ENCODE measurements around the gene SIX4. TPM values are rescaled to one million over a fixed set of nuclear protein-coding genes. Genes with fewer than 3 reads are reported as not detected.

SIX4 gene
- total and polyA plus RNA-seq, 12 donors = 0.16 to 1.5 (median 0.76) TPM

DNA sequence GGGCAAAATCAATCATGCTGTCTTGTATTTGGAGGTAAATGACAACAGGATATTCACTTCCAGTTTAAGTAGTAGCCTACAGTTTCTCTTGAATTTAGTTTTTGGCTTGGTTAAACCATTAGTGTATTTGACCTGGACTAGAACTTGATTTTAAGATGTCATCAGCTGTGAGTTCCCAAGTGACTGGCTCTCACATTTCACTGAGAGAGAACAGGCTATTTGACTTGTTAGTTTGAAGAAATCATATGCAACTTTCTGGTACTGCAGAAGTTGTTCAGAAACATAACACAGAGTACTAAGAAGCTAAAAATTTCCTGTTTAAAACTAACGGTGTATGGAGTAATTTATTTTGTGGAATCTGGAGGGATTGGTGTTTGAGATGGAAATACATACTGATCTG is 32.7 kb upstream of the SIX4 start:
- Histone ChIP-seq H3K36me3 (no peaks in the 10 kb centered on the region), H3K4me3 (no peak overlapping the region), H3K27me3 (no peaks in the 10 kb centered on the region), H3K9me3 (no peaks in the 10 kb centered on the region), H3K4me1 (peaks cover 0 to 47% (median 10%) of the 10 kb centered on the region in 9 donors), H3K27ac (no peak overlapping the region)
- 23 to 44% methylated on average over 1 of the region's 1 CpG for WGBS, 2 donors
- no peak for ATAC-seq
- intact Hi-C loops (cut with DNase I) = no loop called here
- DNase-seq = no peak
- TF ChIP-seq, protein P1, sequence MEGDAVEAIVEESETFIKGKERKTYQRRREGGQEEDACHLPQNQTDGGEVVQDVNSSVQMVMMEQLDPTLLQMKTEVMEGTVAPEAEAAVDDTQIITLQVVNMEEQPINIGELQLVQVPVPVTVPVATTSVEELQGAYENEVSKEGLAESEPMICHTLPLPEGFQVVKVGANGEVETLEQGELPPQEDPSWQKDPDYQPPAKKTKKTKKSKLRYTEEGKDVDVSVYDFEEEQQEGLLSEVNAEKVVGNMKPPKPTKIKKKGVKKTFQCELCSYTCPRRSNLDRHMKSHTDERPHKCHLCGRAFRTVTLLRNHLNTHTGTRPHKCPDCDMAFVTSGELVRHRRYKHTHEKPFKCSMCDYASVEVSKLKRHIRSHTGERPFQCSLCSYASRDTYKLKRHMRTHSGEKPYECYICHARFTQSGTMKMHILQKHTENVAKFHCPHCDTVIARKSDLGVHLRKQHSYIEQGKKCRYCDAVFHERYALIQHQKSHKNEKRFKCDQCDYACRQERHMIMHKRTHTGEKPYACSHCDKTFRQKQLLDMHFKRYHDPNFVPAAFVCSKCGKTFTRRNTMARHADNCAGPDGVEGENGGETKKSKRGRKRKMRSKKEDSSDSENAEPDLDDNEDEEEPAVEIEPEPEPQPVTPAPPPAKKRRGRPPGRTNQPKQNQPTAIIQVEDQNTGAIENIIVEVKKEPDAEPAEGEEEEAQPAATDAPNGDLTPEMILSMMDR (IDR thresholded peaks at IDR 0.05) = no peak

DNA sequence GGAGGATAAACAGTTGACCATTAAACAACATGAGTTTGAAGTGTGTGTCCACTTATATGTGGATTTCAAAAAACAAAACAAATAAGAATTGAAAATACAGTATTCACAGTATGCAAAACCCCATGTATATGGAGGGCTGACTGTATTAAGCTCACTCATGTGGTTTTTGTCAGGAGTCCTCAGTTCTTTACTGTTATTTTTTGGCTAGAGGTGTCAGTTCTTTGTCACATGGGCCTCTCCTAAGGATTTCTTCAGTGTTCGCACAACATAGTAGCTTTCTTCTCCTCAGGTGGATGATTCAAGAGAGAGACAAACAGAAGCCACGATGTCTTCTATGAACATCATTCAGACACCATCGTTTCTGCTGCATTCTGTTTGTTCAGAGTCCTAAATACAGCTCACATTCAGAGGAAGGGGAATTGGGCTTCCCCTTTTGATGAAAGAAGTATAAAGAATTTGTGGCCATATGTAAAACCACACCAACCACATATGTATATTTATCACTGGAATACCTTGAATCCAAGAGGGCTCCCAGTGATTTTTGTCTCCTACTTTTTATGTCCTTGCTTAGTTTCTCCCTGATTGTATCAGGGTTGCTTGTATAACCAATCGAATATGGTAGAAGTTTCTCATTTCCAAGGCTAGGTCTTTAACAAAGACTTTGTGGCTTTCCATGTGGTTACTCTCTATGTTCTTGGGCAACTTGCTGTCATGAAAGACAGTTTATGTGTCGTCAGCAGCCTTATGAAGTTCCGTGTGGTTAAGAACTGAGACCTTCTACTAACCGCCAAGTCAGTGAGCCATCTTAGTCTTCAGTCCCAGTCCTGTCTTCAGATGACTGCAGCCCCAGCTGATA is 29.3 kb upstream of the SIX4 start:
- Histone ChIP-seq H3K27me3 (no peaks in the 10 kb centered on the region), H3K36me3 (no peaks in the 10 kb centered on the region), H3K4me3 (no peak overlapping the region), H3K27ac (no peak overlapping the region), H3K4me1 (peaks cover 0 to 41% (median 10%) of the 10 kb centered on the region in 9 donors), H3K9me3 (no peaks in the 10 kb centered on the region)
- DNase-seq = no peak
- intact Hi-C loops (cut with DNase I) = no loop called here
- ATAC-seq = peak in 1 of 8 donors; percentile 30
- 87 to 88% methylated on average over 7 of the region's 7 CpGs for WGBS, 2 donors
- TF ChIP-seq, protein P1 (IDR thresholded peaks at IDR 0.05) = no peak

DNA sequence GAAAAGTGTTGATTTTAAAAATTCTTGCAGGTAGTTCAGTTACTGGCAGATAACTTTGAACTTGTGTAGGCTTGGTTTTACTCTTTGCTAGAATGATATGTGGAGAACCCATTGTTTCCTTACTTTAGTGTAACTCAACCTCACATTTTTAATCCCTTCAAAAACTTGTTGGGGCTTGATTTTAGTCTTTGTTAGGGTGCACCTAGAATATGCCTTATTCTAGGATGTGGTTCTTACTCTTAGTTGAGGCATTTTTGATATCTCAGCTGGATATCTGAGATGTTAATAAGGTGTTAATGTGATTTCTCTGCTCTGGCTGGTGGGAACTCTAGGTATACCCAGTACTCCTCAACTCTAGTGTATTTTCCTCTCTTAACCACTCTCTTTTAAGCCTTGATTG is 20.4 kb upstream of the SIX4 start:
- Histone ChIP-seq H3K4me3 (no peak overlapping the region), H3K36me3 (no peaks in the 10 kb centered on the region), H3K27me3 (no peaks in the 10 kb centered on the region), H3K9me3 (peaks cover 0 to 20% (median 0%) of the 10 kb centered on the region in 11 donors), H3K4me1 (no peaks in the 10 kb centered on the region), H3K27ac (no peak overlapping the region)
- TF ChIP-seq, protein P1 (IDR thresholded peaks at IDR 0.05) = no peak
- ATAC-seq (no peak), DNase-seq (no peak)
- intact Hi-C loops (cut with DNase I) = no loop called here

DNA sequence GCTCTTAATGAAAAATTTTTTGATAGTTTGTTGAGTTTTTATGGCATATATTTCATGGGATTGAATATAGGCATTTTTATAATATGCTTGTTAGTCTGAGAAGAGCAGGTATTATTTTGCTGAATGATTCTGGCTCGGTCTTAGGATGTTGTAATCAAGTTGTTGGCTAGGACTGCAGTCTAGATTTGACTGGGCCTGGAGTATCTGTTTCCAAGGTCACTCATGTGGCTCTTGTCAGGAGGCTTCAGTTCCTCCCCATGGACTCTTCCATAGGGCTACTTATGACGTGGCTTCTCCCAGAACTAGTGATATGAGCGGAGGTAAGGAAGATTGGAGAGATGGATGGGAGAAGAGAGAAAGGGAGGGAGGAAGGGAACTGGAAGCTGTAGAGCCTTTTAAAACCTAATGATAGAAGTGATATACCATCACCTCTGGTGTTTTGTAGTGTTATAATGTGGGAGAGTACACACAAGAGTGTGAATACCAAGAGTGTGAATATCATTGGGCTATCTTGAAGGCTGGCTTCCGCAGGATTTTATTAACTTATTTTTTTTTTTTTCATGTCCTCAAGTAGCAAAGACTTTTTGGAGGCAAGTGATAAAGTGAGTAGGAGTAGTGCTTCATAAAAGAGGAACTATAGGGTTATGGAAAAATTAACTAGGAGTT is 14.8 kb upstream of the SIX4 start:
- Histone ChIP-seq H3K36me3 (no peaks in the 10 kb centered on the region), H3K27ac (no peak overlapping the region), H3K4me3 (no peak overlapping the region), H3K4me1 (peaks cover 0 to 29% (median 25%) of the 10 kb centered on the region in 9 donors), H3K27me3 (peaks cover 0 to 4% (median 0%) of the 10 kb centered on the region in 7 donors), H3K9me3 (peaks cover 0 to 17% (median 0%) of the 10 kb centered on the region in 11 donors)
- intact Hi-C loops (cut with DNase I) = loop anchor here in 2 of 10 donors (10.0 kb wide), 2 partner anchors 246 to 516 kb away; partner anchors contain the start of genes SLC38A6 (in 1 of the 2) and TRMT5 (in 1 of the 2)
- ATAC-seq (peak in 1 of 8 donors; percentile 72), DNase-seq (no peak)
- WGBS, 2 donors = 68 to 71% methylated on average over 4 of the region's 4 CpGs
- TF ChIP-seq, protein P1 (IDR thresholded peaks at IDR 0.05) = no peak

Measured in heart right ventricle (tissue), 16 donors.